Sciatic nerve (tissue), 2 donors: ENCODE data around the gene GINS2. TPM values are rescaled to one million over a fixed set of nuclear protein-coding genes. Genes with fewer than 3 reads are reported as not detected.

Experiments
- ATAC-seq: fragments of 200-7000 bp; cut with Tn5 transposase; one replicate; pipeline ENCODE4 v1.9.1; 2020; ENCODE audit warnings: mild to moderate bottlenecking, moderate library complexity
- DNase-seq: peaks from one replicate; pipeline ENCODE4 v3.0.0-alpha.2; 2020; ENCODE audit warnings: low spot score
- intact Hi-C: fragments of 100-400 bp; cut with DNase I; formaldehyde crosslinking; loops from one replicate; pipeline ENCODE4 v1.14.2; 2022
- total RNA-seq: library from RNA; stranded (reverse); fragmentation: NEBNext Ultra II Directional; extraction: Animal tissue kit (Norgen Biotek cat#: 25700); gene quantifications from one replicate; pipeline ENCODE4 v1.2.1, GENCODE V29; 2021
- donor health status: DM: no; HTN: no; CAD: no.
- donor health status: DM: no; HTN: no; CAD: no.

GINS2 gene
- total RNA-seq: 1.3 TPM

DNA sequence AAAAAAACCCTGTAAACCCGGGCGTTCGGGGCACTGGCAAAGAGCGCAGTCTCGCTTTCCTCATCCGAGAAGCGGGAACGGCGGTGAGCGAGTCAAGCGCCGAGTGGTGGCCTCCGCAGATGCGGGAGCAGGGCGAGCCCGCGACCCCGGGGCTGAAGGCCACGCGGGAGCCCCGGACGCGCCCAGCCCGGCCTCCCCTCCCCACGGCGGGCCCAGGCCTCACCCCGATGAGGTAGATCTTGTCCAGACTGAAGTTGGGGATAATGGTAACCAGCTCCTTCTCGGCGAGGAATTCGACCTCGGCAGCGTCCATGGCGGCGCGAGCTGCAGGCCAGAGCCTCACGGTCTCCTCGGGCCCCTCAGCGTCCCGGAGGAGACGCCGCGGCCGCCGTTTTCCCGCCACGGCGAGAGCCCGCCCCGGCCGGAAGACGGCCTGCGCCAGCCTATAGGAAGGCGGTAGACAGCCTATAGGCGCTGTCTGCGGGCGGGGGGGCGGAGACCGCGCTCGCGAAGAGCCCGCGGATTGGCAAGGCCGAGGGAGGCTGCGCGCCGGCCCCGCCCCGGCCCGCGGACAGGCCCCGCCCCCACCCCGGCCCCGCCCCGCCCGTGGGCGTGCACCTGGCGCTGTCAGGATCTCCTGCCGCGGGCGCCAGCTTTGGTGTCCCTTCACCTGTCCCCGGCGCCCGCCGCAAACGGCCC lies at the start of gene GINS2:
GINS2 (minus strand) TSS at position 369 of the 699 bp plus-strand sequence; CDS start at position 313, 56 bp downstream.
- intact Hi-C loops: no loop called here
- DNase-seq: peak; percentile 90
- peak; percentile 99 for ATAC-seq

DNA sequence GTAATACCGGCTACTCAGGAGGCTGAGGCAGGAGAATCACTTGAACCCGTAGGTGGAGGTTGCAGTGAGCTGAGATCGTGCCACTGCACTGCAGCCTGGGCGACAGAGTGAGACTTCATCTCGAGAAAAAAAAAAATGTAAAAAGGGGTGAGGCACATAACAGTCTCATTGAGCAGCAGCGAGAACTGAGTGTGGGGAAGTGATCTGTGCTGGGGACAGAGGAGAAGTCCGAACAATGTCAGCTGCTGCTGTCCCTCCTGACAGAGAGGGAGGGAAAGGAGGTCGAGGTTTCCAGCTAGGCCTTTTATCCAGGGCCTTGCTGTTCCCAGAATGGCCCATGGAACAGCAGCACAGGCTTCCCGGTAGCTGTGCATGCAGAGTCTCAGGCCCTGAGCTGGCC lies 48.2 kb upstream of the GINS2 start:
- intact Hi-C loops: no loop called here
- DNase-seq (no peak), ATAC-seq (no peak)

DNA sequence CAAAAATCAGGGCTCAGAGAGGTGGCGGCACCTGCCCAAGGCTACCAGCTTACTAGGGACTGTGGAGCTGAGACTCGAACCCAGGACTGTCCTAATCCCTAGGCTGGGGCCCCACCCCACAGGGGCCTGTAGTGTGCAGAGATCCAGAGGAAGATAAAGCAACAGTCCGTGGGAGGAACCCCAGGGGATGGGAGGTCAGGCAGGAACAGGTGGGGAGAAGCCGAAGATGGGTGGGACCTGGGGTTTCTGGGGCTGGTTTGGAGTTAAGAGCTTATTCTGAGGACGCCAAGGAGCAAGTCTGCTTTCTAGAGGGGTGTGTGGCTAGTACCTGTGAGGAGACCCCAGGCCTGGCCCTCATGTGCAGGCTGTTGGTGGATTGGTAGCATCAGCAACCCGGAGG lies 47.2 kb upstream of the GINS2 start:
- intact Hi-C loops: no loop called here
- no peak for ATAC-seq

DNA sequence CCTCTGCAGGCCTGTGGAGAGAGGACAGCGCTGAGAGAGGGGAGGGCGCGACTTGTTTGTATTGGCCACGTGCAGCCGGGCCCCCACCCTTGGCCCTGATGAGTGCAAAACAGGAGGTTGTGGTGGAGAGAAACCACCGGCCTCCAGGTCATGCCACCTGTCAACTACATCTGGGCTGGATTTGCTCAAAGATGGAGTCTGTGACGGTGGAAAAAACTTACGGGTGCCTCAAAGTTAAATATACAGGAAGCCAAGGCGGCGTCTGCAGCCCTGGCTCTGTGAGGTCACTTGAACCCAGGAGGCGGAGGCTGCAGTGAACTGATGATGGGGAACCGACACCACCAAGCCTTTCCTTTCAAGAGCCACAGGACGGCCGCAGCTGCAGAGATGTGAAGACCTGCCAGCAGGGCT lies 46.5 kb upstream of the GINS2 start:
- DNase-seq (no peak), ATAC-seq (no peak)
- intact Hi-C loops: no loop called here

More for the DNA sequence above, 47.2 kb upstream of the GINS2 start:
- DNase-seq: no peak

DNA sequence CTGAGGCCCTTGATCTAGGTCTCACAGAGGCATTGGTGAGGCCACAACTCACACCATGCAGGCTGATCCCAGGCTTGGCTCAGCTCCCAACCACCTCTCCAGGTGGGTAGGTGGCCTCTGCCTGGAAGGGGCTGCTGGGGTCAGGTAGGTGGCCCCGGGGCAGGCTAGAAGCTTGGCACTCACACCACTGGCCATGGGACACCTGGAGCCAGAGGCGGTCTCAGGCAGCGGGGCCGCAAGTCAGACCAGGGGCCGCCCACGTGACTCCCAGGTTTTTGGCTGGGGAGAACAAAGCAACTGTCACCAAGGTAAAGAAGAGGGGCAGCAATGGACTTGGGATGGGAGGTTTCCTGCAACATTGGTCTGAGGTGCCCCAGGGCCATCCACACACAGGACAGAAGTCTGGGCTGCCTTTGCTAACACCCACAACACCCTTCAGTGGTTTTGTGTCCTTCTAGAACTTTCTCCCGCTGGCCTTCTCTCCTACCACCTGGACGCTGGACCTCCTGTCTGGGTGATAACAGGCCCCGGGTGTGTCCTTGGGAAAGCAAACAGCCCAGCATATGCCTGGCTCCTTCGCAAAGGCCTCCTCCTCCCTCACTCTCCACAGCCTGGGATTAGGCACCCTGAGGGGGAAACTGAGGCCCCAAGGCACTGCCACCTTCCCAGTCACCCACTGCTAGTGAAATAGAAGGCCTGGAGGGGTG lies 45.7 kb upstream of the GINS2 start:
- intact Hi-C loops: no loop called here
- DNase-seq (no peak), ATAC-seq (no peak)

DNA sequence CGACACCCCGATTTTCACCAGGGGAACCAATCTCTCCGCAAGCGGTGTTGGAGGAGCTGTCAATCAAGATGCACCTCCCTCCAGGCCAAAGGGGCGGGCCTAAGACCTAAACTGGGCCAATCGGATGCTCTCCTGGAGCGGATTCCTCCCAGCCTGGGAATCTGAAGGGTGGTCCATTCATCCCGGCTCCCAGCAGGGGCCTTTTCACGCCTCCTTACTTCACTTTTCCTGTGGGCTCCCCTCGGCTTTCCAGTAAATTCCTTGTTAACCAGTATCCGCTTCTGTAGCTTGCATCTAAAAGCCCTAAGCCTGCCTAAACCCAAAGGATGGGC lies 45.1 kb upstream of the GINS2 start:
- intact Hi-C loops: no loop called here
- ATAC-seq (peak; percentile 45), DNase-seq (no peak)

DNA sequence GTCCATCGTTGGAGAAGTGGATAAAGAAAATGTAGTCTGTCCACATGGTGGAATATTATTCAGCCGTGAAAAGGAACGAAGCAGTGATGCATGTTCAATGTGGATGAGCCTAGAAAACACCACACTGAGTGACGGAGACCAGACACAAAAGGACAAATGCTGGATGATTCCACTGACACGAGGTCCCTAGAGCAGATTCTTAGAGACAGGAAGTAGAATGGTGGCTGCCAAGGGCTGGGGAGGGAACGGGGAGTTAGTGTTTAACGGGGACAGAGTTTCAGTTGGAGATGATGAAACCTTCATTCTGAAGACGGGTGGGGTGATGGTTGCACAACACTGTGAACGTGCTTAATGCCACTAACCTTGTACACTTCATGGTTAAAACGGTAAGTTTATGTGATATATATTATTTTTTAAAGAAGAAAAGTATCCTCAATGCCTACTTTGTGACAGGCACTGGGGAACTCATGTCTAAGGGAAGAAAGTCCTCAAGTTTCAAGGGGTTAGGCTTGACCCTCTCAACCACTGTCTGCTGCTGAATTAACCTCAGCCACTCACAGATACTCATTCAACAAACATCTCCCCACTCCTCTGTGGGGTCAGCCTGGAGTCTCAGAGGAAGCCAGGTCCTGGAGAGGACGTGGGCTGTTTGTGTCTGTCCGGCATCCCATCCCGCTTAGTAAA lies 44.5 kb upstream of the GINS2 start:
- DNase-seq (no peak), ATAC-seq (peak; percentile 37)
- intact Hi-C loops: no loop called here

DNA sequence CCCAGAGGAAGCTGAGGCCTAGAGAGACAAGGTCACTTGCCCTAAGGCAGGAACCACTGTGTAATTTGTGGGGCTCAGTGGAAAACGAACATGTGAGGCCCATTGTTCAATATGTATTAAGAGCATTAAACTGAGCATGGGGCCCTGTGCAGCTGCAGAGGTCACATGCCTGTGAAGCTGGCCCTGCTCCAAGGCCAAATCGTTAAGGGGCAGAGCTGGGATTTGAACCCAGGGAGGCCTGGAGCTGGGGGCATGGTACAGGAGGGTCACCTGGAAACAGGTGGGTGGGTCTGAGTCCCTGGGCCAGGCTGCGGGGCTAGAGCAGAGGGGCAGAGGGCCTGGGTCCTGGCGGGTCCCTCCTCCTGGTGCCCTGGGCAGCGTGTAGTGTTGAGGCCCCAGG lies 42.4 kb upstream of the GINS2 start:
- intact Hi-C loops: no loop called here
- ATAC-seq (no peak), DNase-seq (no peak)

DNA sequence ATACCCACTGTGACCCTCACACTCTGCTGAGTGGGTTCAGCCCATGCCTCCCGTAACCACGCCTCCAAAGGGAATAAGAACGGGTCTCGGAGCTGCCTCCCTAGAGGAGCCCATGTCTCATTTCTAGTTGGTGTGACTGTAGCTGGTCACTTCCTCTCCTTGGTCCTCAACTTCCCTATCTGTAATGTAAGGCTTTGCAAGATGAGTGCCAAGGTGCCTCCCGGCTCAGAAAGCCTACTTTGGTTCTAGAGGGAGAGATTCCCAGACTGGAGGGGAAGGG lies 41.4 kb upstream of the GINS2 start:
- ATAC-seq (no peak), DNase-seq (no peak)
- intact Hi-C loops: no loop called here

DNA sequence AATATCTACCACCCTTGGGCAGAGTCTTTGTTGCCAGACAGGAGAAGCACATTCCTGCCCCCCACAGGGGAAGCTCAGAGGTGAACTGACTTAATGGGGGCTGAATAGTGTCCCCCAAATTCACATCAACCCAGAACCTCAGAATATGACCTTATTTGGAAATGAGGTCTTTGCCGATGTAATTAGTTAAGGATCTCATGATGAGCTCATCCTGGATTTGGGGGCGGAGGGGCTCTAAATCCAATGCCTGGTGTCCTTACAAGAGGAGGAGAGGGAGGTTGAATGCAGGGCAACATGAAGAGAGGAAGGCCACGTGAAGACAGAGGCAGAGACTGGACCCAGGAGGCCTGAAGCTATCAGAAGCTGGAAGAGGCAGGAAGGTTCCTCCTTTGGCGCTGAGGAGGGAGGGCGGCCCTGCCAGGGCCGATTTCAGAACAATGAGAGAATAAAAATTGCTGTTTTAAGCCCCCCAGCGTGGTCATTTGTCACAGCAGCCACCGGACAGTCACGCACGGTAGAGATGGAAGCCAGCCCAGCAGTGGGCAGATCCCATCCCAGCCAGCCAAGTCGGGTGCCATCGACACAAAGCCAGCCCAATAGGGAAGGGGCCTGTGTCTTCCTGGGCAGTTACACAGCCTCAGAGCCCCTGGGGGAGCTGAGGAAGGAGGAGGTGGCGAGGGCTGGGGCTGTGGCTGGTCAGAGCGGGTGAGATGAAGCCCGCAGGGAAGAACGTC lies 40.9 kb upstream of the GINS2 start:
- no peak for DNase-seq
- intact Hi-C loops: no loop called here
- ATAC-seq: no peak

DNA sequence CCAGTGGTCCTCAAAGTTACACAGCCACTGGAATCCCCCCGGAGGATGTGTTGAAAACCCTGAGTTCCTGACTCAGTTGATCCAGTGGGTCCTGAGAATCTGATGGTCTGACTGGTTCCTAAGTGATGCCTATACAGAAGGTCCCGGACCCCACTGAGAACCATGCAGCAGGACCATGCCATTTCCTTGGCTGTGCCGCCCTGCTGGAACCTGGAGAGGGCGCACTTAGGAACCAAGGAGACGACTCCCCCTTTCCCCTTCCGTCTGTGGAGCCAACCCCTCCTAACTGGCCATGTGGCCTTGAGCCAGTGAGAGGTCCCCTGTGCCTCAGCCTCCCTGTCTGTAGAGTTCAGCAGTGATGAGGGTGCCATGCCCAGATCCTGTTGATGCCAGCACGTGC lies 40.1 kb upstream of the GINS2 start:
- intact Hi-C loops: no loop called here
- DNase-seq: no peak
- ATAC-seq: no peak

DNA sequence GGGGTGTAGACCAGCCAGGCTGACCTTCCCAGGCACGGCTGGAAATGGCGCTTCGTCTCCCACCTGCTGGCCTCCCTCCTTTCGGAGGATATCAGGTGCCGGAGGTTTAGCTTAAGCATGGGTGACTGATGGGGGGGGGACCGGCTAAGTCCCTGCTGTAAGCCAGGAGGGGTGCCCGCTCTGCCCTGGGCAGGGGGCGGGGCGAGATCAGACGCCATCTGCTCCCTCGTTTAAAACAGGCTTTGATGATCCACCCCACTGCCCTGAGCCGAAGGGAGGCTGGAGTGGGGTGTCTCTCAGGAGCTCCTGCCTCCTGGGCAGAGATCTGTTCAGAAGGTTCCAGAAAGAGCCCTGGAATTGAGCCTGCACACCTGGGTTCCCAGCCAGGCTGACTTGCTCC lies 36.2 kb upstream of the GINS2 start:
- ATAC-seq (no peak), DNase-seq (no peak)
- intact Hi-C loops: no loop called here

DNA sequence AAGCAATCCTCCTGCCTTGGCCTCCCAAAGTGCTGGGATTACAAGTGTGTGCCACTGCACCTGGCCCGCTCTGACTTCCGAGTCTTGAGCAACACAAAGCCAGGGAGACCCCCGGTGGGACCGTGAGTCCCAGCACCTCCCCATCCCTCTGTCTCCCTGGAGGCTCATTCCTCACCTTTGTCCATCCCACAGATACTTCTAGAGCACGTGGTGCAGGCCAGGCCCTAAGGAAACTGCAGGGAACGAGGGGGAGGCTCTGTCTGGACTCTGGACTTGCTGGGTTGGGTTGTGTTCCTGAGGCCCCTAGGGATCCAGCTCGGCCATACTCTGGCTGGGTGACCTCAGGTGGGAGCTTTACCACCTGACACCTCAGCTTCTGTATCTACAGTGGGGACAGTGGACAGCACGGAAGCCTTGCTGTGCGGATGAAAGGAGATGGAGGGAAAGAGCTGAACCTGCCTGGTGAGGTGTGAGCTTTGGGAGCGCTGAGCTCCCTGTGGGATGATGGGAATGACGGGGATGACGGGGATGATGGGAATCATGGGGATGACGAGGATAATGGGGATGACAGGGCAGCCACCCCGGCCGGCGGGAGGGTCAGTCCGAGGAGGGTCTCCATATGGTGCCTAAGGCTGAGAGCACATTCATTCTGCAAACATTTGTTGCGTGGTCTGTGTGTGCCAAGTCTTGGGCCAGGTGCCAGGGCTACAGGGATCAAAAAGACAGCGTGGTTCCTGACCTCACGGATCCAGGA lies 35.5 kb upstream of the GINS2 start:
- intact Hi-C loops: no loop called here
- ATAC-seq: no peak
- no peak for DNase-seq

DNA sequence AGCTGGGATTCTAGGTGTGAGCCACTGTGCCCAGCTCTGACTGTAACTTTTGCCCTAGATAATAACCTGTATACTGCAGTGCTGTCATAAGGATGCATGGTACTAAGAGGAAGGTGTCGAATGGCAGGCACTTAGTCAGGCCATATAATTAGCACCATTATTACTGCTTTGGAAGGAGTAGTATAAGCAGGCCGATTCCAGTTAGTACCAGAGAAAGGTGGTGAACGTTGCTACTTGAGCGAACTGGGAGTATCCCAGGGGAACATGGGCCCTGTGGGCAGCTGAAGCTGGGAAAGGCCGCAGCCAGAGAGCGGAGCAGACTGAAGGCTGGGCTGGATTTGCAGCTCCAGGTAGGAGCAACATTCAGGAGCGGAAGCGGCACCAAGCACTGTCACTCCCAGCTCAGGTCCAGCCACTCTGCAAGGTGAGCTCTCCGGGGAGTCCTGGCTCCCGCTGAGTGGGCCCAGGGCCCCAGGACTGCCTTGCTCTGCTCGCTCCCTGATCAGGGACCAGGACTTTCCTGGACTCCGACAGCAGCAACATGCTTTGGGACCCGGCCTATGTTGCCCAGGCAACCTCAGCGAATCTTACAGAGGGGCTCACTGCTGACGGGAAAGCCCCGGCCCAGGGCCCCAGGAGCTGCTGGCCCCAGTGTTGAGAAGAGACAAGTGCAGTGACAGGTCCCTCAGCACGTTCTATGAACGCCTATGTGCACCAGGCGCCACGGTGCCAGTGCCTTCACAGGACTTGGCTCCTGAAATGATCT lies 33.6 kb upstream of the GINS2 start:
- DNase-seq (no peak), ATAC-seq (no peak)
- intact Hi-C loops: no loop called here

DNA sequence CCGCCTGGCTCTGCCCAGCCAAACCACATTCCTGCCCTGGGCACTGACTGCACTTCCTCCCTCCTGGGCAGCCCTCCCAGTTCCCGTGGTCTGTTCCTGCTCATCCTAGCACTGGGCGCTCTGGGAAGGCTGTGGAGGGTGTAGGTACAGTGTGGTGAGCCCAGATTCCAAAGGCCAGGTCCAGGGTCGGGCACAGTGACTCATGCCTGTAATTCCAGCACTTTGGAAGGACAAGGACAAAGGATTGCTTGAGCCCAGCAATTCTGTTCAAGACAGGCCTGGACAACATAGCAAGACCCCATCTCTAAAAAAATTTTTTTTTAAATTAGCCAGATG lies 31.5 kb upstream of the GINS2 start:
- intact Hi-C loops: no loop called here
- DNase-seq (no peak), ATAC-seq (no peak)

DNA sequence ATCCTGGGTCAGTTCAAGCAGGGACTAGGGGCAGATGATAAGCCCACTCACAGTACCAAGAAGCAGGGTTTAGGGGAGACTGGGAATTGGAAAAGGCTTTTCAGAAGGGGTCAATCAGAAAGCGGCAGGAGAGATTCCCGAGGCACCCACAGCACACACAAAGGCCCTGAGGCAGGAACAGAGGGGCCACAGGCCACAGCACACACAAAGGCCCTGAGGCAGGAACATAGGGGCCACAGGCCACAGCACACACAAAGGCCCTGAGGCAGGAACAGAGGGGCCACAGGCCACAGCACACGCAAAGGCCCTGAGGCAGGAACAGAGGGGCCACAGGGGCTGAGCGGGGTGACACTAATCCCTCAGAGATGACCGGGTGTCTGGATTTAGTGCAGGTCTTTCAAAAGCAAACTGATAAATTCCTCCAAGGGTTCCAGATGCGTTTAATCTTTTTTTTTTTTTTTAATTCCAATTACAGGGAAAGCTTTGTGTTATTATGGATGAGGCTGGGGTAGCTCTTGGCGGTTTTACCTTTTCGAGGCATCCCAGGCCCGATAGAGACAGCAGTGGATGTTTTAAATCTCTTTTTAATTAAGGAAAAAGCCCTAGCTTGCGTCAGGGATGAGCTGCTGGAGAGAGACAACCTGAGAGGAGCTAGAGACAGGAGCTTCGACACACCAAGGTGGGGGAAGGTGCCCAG lies 31.0 kb upstream of the GINS2 start:
- intact Hi-C loops: loop anchor here (10.0 kb wide), 2 partner anchors 445 to 605 kb away; partner anchors contain the start of gene CIBAR2
- ATAC-seq (no peak), DNase-seq (no peak)

DNA sequence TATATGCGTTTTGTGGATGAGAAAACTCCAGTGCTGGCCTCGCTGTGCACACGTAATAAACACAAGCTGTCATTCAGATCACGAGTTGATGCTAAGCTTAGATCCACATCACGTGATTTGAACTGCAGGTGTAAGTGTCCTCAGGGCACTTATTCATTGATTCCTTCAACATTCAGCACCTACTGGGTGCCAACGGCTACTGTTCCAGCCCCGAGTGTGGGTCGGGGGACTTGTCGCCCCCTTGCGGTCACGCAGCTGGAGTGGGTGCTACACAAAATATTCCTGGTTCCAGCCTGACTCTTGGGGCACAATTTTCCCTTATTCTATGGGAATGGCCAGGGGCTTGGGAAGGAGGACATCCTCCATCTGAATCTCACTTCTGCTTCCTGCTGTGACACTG lies 29.9 kb upstream of the GINS2 start:
- no peak for ATAC-seq
- DNase-seq: no peak
- intact Hi-C loops: loop anchor here (10.0 kb wide), 2 partner anchors 444 to 604 kb away; partner anchors contain the start of gene CIBAR2

DNA sequence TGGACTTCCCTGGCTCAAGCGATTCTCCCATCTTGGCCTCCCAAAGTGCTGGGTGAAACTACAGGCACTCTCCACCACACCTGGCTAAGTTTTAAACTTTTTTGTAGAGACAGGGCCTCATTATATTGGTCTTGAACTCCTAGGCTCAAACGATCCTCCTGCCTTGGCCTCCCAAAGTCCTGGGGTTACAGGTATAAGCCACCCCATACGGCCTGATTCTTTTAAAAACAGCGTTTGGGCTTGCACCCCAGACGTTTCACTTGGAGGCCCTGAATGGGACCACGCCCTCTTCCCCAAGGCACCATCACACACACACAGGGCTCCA lies 29.4 kb upstream of the GINS2 start:
- ATAC-seq (no peak), DNase-seq (no peak)
- intact Hi-C loops: loop anchor here (10.0 kb wide), 2 partner anchors 443 to 603 kb away; partner anchors contain the start of gene CIBAR2
